HepG2 (cell line): ENCODE results near the gene APLF.

Experiments used
- CEBPG ChIP-seq: IDR thresholded peaks from 2 replicates; pipeline ENCODE4 v1.6.1; 2016
- U2AF2 ChIP-seq: fragments of 200-400 bp; formaldehyde crosslinking; IDR thresholded peaks from 2 replicates; pipeline ENCODE4 v1.6.1; 2017; ENCODE audit warnings: low read depth, mild to moderate bottlenecking, low read length

GRCh38 chr2:68475110-68475509 lies 7.7 kb downstream of the APLF start:
- TF ChIP-seq CEBPG (no peak), U2AF2 (no peak)
